HEK293 (cell line): ENCODE results near the gene MARCHF3.
A peak's percentile ranks its signal among the peaks of the same experiment; 100 is the strongest.

Experiments used
- CTCF ChIA-PET: fragments of 350-600 bp; formaldehyde crosslinking; extraction: SDS; loops from one replicate; lab custom pipeline; 2021; ENCODE audit warnings: antibody characterized with exemption; lab: Yijun Ruan, JAX
- POLR2A ChIA-PET: fragments of 300-600 bp; formaldehyde crosslinking; extraction: SDS; loops from one replicate; lab custom pipeline; 2020; ENCODE audit warnings: antibody characterized with exemption, inconsistent platforms; lab: Yijun Ruan, JAX
- H3K27ac ChIP-seq: fragments of 200-500 bp; sonication (Bioruptor generic); 2 replicates; pipeline ENCODE4 v1.5.1; 2014; ENCODE audit warnings: low read depth, low read length, control low read depth, inconsistent platforms; ENCODE audit errors: extremely low read depth
- H3K36me3 ChIP-seq, 2 experiments: fragments of 200-500 bp in 1 of 2; sonication (Bioruptor generic) in 1 of 2; 1 replicate in 1 of 2; 2 replicates in 1 of 2; pipeline ENCODE4 v1.5.1; 2014 to 2017; ENCODE audit warnings: inconsistent platforms in 2 of 2, low read length in 2 of 2; ENCODE audit not compliant: control insufficient read depth in 2 of 2, insufficient read depth in 1 of 2
- H3K4me1 ChIP-seq: fragments of 200-500 bp; sonication (Bioruptor generic); 2 replicates; pipeline ENCODE4 v1.5.1; 2014; ENCODE audit warnings: mild to moderate bottlenecking, low read length, inconsistent platforms; ENCODE audit not compliant: control insufficient read depth, insufficient read depth
- H3K4me3 ChIP-seq: 2 replicates; pipeline ENCODE4 v1.5.1; 2011; ENCODE audit warnings: low read depth, mild to moderate bottlenecking, control low read depth, low read length, moderate library complexity
- H3K9me3 ChIP-seq: fragments of 200-500 bp; sonication (Bioruptor generic); 2 replicates; pipeline ENCODE4 v1.5.1; 2014; ENCODE audit warnings: low read depth, low read length, inconsistent platforms; ENCODE audit not compliant: control insufficient read depth, insufficient read depth
- MEIS1 ChIP-seq: sonication (generic); formaldehyde crosslinking; IDR thresholded peaks from 2 replicates; pipeline ENCODE4 v1.8.1; 2022; ENCODE audit warnings: missing genetic modification reagents, mild to moderate bottlenecking, borderline replicate concordance
- OVOL3 ChIP-seq: fragments of 450-650 bp; formaldehyde crosslinking; IDR thresholded peaks from 2 replicates; pipeline ENCODE4 v1.5.1; 2016; ENCODE audit warnings: missing biosample characterization, missing genetic modification characterization
- PRDM1 ChIP-seq: fragments of 450-650 bp; formaldehyde crosslinking; IDR thresholded peaks from 2 replicates; pipeline ENCODE4; 2016; ENCODE audit warnings: missing biosample characterization, missing genetic modification characterization
- SP3 ChIP-seq: fragments of 450-650 bp; formaldehyde crosslinking; IDR thresholded peaks from 2 replicates; pipeline ENCODE4 v1.5.1; 2016; ENCODE audit warnings: missing biosample characterization, missing genetic modification characterization
- ZIC2 ChIP-seq: fragments of 450-650 bp; formaldehyde crosslinking; IDR thresholded peaks from 2 replicates; pipeline ENCODE4 v1.5.1; 2016; ENCODE audit warnings: missing biosample characterization, missing genetic modification characterization
- ZNF140 ChIP-seq: fragments of 450-650 bp; formaldehyde crosslinking; IDR thresholded peaks from 2 replicates; pipeline ENCODE4 v1.5.1; 2016; ENCODE audit warnings: missing biosample characterization, missing genetic modification characterization
- ZNF211 ChIP-seq: fragments of 450-650 bp; formaldehyde crosslinking; IDR thresholded peaks from 2 replicates; pipeline ENCODE4 v1.5.1; 2016; ENCODE audit warnings: low read depth, missing biosample characterization, missing genetic modification characterization
- ZNF24 ChIP-seq: fragments of 450-650 bp; formaldehyde crosslinking; IDR thresholded peaks from 2 replicates; pipeline ENCODE4 v1.5.1; 2016; ENCODE audit warnings: missing biosample characterization, missing genetic modification characterization
- ZNF426 ChIP-seq: fragments of 450-650 bp; formaldehyde crosslinking; IDR thresholded peaks from 2 replicates; pipeline ENCODE4 v1.5.1; 2017; ENCODE audit warnings: missing biosample characterization, missing genetic modification characterization, mild to moderate bottlenecking, inconsistent platforms, moderate library complexity
- ZNF558 ChIP-seq: fragments of 450-650 bp; formaldehyde crosslinking; IDR thresholded peaks from 2 replicates; pipeline ENCODE4 v1.5.1; 2016; ENCODE audit warnings: missing biosample characterization, missing genetic modification characterization
- ZNF561 ChIP-seq: fragments of 450-650 bp; IDR thresholded peaks from 2 replicates; pipeline ENCODE4 v1.5.1; 2018; ENCODE audit warnings: missing biosample characterization, missing genetic modification characterization, borderline replicate concordance
- ZNF660 ChIP-seq: fragments of 450-650 bp; IDR thresholded peaks from 2 replicates; pipeline ENCODE4 v1.5.1; 2018; ENCODE audit warnings: missing biosample characterization, mild to moderate bottlenecking, missing genetic modification characterization
- ZNF670 ChIP-seq: fragments of 450-650 bp; formaldehyde crosslinking; IDR thresholded peaks from 2 replicates; pipeline ENCODE4 v1.5.1; 2016; ENCODE audit warnings: missing biosample characterization, missing genetic modification characterization, low read depth
- TF ChIP-seq, protein P1 (sequence below): fragments of 450-650 bp; formaldehyde crosslinking; IDR thresholded peaks from 2 replicates; pipeline ENCODE4 v1.5.1; 2016; ENCODE audit warnings: missing biosample characterization, missing genetic modification characterization, borderline replicate concordance
- TF ChIP-seq, protein P2 (sequence below): fragments of 450-650 bp; formaldehyde crosslinking; IDR thresholded peaks from 2 replicates; pipeline ENCODE4 v1.5.1; 2016; ENCODE audit warnings: missing biosample characterization, missing genetic modification characterization, low read depth
- TF ChIP-seq, protein P3 (sequence below): fragments of 450-650 bp; formaldehyde crosslinking; IDR thresholded peaks from 2 replicates; pipeline ENCODE4 v1.5.1; 2016; ENCODE audit warnings: missing biosample characterization, missing genetic modification characterization
- TF ChIP-seq, protein P4 (sequence below): fragments of 450-650 bp; formaldehyde crosslinking; IDR thresholded peaks from 2 replicates; pipeline ENCODE4 v1.5.1; 2016; ENCODE audit warnings: missing biosample characterization, missing genetic modification characterization
- TF ChIP-seq, protein P5 (sequence below): fragments of 450-650 bp; formaldehyde crosslinking; IDR thresholded peaks from 2 replicates; pipeline ENCODE4; 2016; ENCODE audit warnings: missing biosample characterization, missing genetic modification characterization
- TF ChIP-seq, protein P6 (sequence below): fragments of 450-650 bp; formaldehyde crosslinking; optimal IDR thresholded peaks from 2 replicates; pipeline ENCODE3; 2016; ENCODE audit warnings: missing biosample characterization, mild to moderate bottlenecking, missing genetic modification characterization

The MARCHF3 gene

GRCh38 chr5:127029581-127030258 lies 638 bp downstream of the MARCHF3 start (continued):
- no peak for TF ChIP-seq ZNF426 (tag by site-specific recombination)
- TF ChIP-seq, protein P1, sequence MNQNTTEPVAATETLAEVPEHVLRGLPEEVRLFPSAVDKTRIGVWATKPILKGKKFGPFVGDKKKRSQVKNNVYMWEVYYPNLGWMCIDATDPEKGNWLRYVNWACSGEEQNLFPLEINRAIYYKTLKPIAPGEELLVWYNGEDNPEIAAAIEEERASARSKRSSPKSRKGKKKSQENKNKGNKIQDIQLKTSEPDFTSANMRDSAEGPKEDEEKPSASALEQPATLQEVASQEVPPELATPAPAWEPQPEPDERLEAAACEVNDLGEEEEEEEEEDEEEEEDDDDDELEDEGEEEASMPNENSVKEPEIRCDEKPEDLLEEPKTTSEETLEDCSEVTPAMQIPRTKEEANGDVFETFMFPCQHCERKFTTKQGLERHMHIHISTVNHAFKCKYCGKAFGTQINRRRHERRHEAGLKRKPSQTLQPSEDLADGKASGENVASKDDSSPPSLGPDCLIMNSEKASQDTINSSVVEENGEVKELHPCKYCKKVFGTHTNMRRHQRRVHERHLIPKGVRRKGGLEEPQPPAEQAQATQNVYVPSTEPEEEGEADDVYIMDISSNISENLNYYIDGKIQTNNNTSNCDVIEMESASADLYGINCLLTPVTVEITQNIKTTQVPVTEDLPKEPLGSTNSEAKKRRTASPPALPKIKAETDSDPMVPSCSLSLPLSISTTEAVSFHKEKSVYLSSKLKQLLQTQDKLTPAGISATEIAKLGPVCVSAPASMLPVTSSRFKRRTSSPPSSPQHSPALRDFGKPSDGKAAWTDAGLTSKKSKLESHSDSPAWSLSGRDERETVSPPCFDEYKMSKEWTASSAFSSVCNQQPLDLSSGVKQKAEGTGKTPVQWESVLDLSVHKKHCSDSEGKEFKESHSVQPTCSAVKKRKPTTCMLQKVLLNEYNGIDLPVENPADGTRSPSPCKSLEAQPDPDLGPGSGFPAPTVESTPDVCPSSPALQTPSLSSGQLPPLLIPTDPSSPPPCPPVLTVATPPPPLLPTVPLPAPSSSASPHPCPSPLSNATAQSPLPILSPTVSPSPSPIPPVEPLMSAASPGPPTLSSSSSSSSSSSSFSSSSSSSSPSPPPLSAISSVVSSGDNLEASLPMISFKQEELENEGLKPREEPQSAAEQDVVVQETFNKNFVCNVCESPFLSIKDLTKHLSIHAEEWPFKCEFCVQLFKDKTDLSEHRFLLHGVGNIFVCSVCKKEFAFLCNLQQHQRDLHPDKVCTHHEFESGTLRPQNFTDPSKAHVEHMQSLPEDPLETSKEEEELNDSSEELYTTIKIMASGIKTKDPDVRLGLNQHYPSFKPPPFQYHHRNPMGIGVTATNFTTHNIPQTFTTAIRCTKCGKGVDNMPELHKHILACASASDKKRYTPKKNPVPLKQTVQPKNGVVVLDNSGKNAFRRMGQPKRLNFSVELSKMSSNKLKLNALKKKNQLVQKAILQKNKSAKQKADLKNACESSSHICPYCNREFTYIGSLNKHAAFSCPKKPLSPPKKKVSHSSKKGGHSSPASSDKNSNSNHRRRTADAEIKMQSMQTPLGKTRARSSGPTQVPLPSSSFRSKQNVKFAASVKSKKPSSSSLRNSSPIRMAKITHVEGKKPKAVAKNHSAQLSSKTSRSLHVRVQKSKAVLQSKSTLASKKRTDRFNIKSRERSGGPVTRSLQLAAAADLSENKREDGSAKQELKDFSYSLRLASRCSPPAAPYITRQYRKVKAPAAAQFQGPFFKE (tag by site-specific recombination) = 0 out of 2 replicates have a peak, but pooled peaks have one; percentile 27
- no peak for TF ChIP-seq ZIC2 (tag by site-specific recombination)
- TF ChIP-seq ZNF558 (tag by site-specific recombination) = no peak
- no peak for TF ChIP-seq PRDM1 (tag by site-specific recombination)
- TF ChIP-seq, protein P2, sequence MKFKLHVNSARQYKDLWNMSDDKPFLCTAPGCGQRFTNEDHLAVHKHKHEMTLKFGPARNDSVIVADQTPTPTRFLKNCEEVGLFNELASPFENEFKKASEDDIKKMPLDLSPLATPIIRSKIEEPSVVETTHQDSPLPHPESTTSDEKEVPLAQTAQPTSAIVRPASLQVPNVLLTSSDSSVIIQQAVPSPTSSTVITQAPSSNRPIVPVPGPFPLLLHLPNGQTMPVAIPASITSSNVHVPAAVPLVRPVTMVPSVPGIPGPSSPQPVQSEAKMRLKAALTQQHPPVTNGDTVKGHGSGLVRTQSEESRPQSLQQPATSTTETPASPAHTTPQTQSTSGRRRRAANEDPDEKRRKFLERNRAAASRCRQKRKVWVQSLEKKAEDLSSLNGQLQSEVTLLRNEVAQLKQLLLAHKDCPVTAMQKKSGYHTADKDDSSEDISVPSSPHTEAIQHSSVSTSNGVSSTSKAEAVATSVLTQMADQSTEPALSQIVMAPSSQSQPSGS (tag by site-specific recombination) = no peak
- TF ChIP-seq ZNF24 (tag by site-specific recombination) = no peak
- TF ChIP-seq ZNF211 = no peak

DNA sequence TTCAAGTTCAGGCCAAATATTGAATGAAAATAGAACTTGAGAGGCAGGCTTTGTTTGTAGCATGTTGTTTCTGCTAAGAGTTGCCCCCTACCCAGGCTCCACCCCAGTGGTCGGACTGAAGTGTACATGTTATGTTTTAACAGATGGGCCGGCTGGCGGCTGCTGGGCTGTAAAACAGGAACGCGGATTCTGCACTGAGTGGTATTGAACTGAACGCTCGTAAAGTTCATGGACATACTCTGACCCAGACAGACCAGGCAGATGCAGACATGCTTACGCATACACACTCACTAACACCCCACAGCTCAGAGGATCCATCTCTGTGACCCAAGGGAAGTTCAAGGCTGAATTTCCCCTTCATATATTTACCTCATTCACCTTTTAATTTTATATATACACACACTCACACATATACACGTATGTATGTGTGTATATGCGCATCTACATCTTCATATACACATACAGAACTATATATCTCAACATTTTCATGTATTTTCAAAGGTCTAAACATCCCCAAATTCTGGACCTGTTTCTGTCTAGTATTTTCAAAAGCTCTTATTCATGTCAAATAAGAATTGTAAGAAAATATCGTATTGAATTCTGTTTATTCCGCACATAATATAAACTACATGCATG lies 1.4 kb downstream of the MARCHF3 start:
- peaks cover 22% of the 10 kb centered on the region for H3K4me1 ChIP-seq
- ChIA-PET POLR2A (interaction anchor here (0.7 kb wide), 1 partner anchor 11 kb away, joined by 3 read pairs; no protein-coding TSS in a partner anchor), CTCF (interaction anchor here (0.7 kb wide), 1 partner anchor 9 kb away, joined by 3 read pairs; no protein-coding TSS in a partner anchor)
- H3K36me3 ChIP-seq = no peaks in the 10 kb centered on the region
- H3K27ac ChIP-seq = no peak overlapping the region; the same call in 1 of the 2 replicates
- no peaks in the 10 kb centered on the region for H3K9me3 ChIP-seq
- peak overlapping the region; percentile 70 for H3K4me3 ChIP-seq
- TF ChIP-seq ZNF660 (tag by site-specific recombination) (no peak), OVOL3 (no peak), SP3 (tag by site-specific recombination) (no peak), ZNF558 (tag by site-specific recombination) (no peak), ZNF140 (no peak), ZNF670 (tag by site-specific recombination) (no peak), ZNF561 (tag by site-specific recombination) (0 out of 2 replicates have a peak, but pooled peaks have one; percentile 20), MEIS1 (no peak)
- TF ChIP-seq, protein P3, sequence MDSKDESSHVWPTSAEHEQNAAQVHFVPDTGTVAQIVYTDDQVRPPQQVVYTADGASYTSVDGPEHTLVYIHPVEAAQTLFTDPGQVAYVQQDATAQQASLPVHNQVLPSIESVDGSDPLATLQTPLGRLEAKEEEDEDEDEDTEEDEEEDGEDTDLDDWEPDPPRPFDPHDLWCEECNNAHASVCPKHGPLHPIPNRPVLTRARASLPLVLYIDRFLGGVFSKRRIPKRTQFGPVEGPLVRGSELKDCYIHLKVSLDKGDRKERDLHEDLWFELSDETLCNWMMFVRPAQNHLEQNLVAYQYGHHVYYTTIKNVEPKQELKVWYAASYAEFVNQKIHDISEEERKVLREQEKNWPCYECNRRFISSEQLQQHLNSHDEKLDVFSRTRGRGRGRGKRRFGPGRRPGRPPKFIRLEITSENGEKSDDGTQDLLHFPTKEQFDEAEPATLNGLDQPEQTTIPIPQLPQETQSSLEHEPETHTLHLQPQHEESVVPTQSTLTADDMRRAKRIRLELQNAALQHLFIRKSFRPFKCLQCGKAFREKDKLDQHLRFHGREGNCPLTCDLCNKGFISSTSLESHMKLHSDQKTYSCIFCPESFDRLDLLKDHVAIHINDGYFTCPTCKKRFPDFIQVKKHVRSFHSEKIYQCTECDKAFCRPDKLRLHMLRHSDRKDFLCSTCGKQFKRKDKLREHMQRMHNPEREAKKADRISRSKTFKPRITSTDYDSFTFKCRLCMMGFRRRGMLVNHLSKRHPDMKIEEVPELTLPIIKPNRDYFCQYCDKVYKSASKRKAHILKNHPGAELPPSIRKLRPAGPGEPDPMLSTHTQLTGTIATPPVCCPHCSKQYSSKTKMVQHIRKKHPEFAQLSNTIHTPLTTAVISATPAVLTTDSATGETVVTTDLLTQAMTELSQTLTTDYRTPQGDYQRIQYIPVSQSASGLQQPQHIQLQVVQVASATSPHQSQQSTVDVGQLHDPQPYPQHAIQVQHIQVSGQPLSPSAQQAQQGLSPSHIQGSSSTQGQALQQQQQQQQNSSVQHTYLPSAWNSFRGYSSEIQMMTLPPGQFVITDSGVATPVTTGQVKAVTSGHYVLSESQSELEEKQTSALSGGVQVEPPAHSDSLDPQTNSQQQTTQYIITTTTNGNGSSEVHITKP = peak; percentile 25; the same call in 1 of the 2 replicates
- TF ChIP-seq, protein P4, sequence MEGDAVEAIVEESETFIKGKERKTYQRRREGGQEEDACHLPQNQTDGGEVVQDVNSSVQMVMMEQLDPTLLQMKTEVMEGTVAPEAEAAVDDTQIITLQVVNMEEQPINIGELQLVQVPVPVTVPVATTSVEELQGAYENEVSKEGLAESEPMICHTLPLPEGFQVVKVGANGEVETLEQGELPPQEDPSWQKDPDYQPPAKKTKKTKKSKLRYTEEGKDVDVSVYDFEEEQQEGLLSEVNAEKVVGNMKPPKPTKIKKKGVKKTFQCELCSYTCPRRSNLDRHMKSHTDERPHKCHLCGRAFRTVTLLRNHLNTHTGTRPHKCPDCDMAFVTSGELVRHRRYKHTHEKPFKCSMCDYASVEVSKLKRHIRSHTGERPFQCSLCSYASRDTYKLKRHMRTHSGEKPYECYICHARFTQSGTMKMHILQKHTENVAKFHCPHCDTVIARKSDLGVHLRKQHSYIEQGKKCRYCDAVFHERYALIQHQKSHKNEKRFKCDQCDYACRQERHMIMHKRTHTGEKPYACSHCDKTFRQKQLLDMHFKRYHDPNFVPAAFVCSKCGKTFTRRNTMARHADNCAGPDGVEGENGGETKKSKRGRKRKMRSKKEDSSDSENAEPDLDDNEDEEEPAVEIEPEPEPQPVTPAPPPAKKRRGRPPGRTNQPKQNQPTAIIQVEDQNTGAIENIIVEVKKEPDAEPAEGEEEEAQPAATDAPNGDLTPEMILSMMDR (tag by site-specific recombination) = no peak
- TF ChIP-seq, protein P5, sequence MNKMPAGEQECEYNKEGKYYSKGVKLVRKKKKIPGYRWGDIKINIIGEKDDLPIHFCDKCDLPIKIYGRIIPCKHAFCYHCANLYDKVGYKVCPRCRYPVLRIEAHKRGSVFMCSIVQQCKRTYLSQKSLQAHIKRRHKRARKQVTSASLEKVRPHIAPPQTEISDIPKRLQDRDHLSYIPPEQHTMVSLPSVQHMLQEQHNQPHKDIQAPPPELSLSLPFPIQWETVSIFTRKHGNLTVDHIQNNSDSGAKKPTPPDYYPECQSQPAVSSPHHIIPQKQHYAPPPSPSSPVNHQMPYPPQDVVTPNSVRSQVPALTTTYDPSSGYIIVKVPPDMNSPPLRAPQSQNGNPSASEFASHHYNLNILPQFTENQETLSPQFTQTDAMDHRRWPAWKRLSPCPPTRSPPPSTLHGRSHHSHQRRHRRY (tag by site-specific recombination) = no peak
- TF ChIP-seq, protein P6, sequence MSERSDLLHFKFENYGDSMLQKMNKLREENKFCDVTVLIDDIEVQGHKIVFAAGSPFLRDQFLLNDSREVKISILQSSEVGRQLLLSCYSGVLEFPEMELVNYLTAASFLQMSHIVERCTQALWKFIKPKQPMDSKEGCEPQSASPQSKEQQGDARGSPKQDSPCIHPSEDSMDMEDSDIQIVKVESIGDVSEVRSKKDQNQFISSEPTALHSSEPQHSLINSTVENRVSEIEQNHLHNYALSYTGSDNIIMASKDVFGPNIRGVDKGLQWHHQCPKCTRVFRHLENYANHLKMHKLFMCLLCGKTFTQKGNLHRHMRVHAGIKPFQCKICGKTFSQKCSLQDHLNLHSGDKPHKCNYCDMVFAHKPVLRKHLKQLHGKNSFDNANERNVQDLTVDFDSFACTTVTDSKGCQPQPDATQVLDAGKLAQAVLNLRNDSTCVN (tag by site-specific recombination) = no peak
